H1 (cell line): ENCODE data around the gene PRKCH. TPM values are rescaled to one million over a fixed set of nuclear protein-coding genes. Genes with fewer than 3 reads are reported as not detected.

Experiments
- CTCF ChIA-PET: fragments of 300-600 bp; sonication (Branson Sonifier 250); formaldehyde crosslinking; loops from one replicate; lab custom pipeline; 2021; ENCODE audit not compliant: partially characterized antibody; lab: Charles Lee
- POLR2A ChIA-PET: fragments of 300-600 bp; sonication (Branson Sonifier 250); formaldehyde crosslinking; loops from one replicate; lab custom pipeline; 2021; ENCODE audit warnings: inconsistent platforms; ENCODE audit not compliant: partially characterized antibody; lab: Charles Lee
- DNase-seq, 2 experiments: peaks; one replicate each; pipeline versions ENCODE4 v3.0.0 to v3.0.0-alpha.2; 2010 to 2022; ENCODE audit warnings: low spot score in 2 of 2, low read depth in 1 of 2, mixed read lengths in 1 of 2
- FAIRE-seq: peaks from 2 replicates; lab custom pipeline; 2011; peaks lifted over from hg19 to GRCh38; lab: Jason Lieb, UNC
- H2AFZ ChIP-seq: 2 replicates; pipeline ENCODE4 v1.8.1; 2012; ENCODE audit warnings: low read length, inconsistent platforms
- H2AK5ac ChIP-seq: 2 replicates; pipeline ENCODE4 v1.6.1; 2013; ENCODE audit warnings: low read depth, low read length
- H2BK120ac ChIP-seq: replicated peaks from 2 replicates; pipeline ENCODE3; 2013; ENCODE audit warnings: low read depth, low read length, inconsistent platforms
- H2BK12ac ChIP-seq: 2 replicates; pipeline ENCODE4 v1.6.1; 2013; ENCODE audit warnings: low read depth, low read length
- H2BK15ac ChIP-seq: 2 replicates; pipeline ENCODE4 v1.6.1; 2013; ENCODE audit warnings: low read length
- H2BK20ac ChIP-seq: 2 replicates; pipeline ENCODE4 v1.6.1; 2013; ENCODE audit warnings: low read length
- H2BK5ac ChIP-seq: 2 replicates; pipeline ENCODE4 v1.6.1; 2013; ENCODE audit warnings: low read depth, low read length
- H3K14ac ChIP-seq: 2 replicates; pipeline ENCODE4 v1.6.1; 2013; ENCODE audit warnings: inconsistent platforms; ENCODE audit not compliant: insufficient read length
- H3K18ac ChIP-seq: 2 replicates; pipeline ENCODE4 v1.6.1; 2013; ENCODE audit warnings: low read length; ENCODE audit errors: extremely low read depth
- H3K23ac ChIP-seq: 2 replicates; pipeline ENCODE4 v1.6.1; 2013; ENCODE audit warnings: inconsistent platforms; ENCODE audit not compliant: insufficient read length
- H3K23me2 ChIP-seq: 2 replicates; pipeline ENCODE4 v1.6.1; 2013; ENCODE audit warnings: low read depth, low read length
- H3K27ac ChIP-seq: 2 replicates; pipeline ENCODE4 v1.6.1; 2011; ENCODE audit warnings: low read depth, low read length, inconsistent platforms
- H3K27me3 ChIP-seq, 4 experiments: replicated peaks in 1 of 4; 1 replicate in 1 of 4; 2 replicates in 3 of 4; pipeline versions ENCODE4 v1.6.1 to v1.8.1; 2011 to 2013; ENCODE audit warnings: low read length in 3 of 4, mild to moderate bottlenecking in 3 of 4, inconsistent platforms in 2 of 4, mixed read lengths in 2 of 4, moderate library complexity in 1 of 4; ENCODE audit not compliant: control insufficient read depth in 3 of 4, insufficient read depth in 3 of 4; ENCODE audit errors: extremely low read depth in 1 of 4
- H3K36me3 ChIP-seq, 4 experiments: 2 replicates each; pipeline versions ENCODE4 v1.6.1 to v1.8.1; 2011 to 2013; ENCODE audit warnings: mild to moderate bottlenecking in 4 of 4, low read length in 3 of 4, moderate library complexity in 2 of 4, control low read depth in 1 of 4, inconsistent platforms in 1 of 4; ENCODE audit not compliant: insufficient read depth in 4 of 4, control insufficient read depth in 2 of 4
- H3K4ac ChIP-seq: replicated peaks from 2 replicates; pipeline ENCODE3; 2013; ENCODE audit warnings: low read length, low read depth, mixed read lengths, inconsistent platforms; ENCODE audit not compliant: insufficient read length
- H3K4me1 ChIP-seq, 4 experiments: replicated peaks in 1 of 4; 1 replicate in 1 of 4; 2 replicates in 3 of 4; pipeline versions ENCODE4 v1.6.1 to v1.8.1; 2011 to 2013; ENCODE audit warnings: low read length in 3 of 4, inconsistent platforms in 2 of 4, mixed read lengths in 1 of 4; ENCODE audit not compliant: insufficient read depth in 4 of 4, control insufficient read depth in 3 of 4
- H3K4me2 ChIP-seq, 2 experiments: 2 replicates each; pipeline versions ENCODE4 v1.6.1 to v1.8.1; 2011 to 2013; ENCODE audit warnings: low read depth in 2 of 2, low read length in 2 of 2, control low read depth in 1 of 2, inconsistent platforms in 1 of 2, mild to moderate bottlenecking in 1 of 2; ENCODE audit not compliant: insufficient read depth in 1 of 2
- H3K4me3 ChIP-seq, 4 experiments: fragments of 200-600, 300-600 bp in 1 of 4; sonication (generic), shearing (Covaris generic), sonication (Bioruptor Twin) in 1 of 4; 2 replicates each; pipeline versions ENCODE4 v1.5.1 to v1.8.1; 2011 to 2016; ENCODE audit warnings: low read length in 4 of 4, low read depth in 3 of 4, control low read depth in 2 of 4, inconsistent platforms in 2 of 4, mild to moderate bottlenecking in 2 of 4, mixed read lengths in 1 of 4, moderate library complexity in 1 of 4; ENCODE audit not compliant: insufficient read depth in 2 of 4; ENCODE audit errors: extremely low read depth in 1 of 4
- H3K56ac ChIP-seq: replicated peaks from 2 replicates; pipeline ENCODE3; 2013; ENCODE audit warnings: low read depth, mild to moderate bottlenecking, mixed read lengths, low read length, inconsistent platforms; ENCODE audit not compliant: insufficient read length
- H3K79me1 ChIP-seq: 2 replicates; pipeline ENCODE4 v1.6.1; 2013; ENCODE audit warnings: low read depth, low read length, control low read depth
- H3K79me2 ChIP-seq, 2 experiments: 2 replicates each; pipeline versions ENCODE4 v1.6.1 to v1.8.1; 2012 to 2013; ENCODE audit warnings: low read length in 2 of 2, mild to moderate bottlenecking in 2 of 2, inconsistent platforms in 1 of 2; ENCODE audit not compliant: insufficient read depth in 2 of 2, control insufficient read depth in 1 of 2
- H3K9ac ChIP-seq, 4 experiments: replicated peaks in 1 of 4; 1 replicate in 1 of 4; 2 replicates in 3 of 4; pipeline versions ENCODE4 v1.6.1 to v1.8.1; 2011 to 2013; ENCODE audit warnings: low read depth in 3 of 4, low read length in 3 of 4, control low read depth in 2 of 4, mild to moderate bottlenecking in 2 of 4, moderate library complexity in 2 of 4, inconsistent platforms in 1 of 4; ENCODE audit errors: extremely low read depth in 1 of 4
- H3K9me3 ChIP-seq, 2 experiments: 2 replicates each; pipeline versions ENCODE4 v1.6.1 to v1.8.1; 2012 to 2013; ENCODE audit warnings: mild to moderate bottlenecking in 2 of 2, moderate library complexity in 2 of 2, control low read depth in 1 of 2, inconsistent platforms in 1 of 2, low read depth in 1 of 2, low read length in 1 of 2, mixed read lengths in 1 of 2; ENCODE audit not compliant: insufficient read depth in 2 of 2
- H4K20me1 ChIP-seq, 2 experiments: replicated peaks in 1 of 2; 2 replicates each; pipeline versions ENCODE3 to v1.8.1; 2011 to 2013; ENCODE audit warnings: inconsistent platforms in 2 of 2, low read length in 2 of 2, mild to moderate bottlenecking in 1 of 2; ENCODE audit not compliant: insufficient read depth in 2 of 2, control insufficient read depth in 1 of 2
- H4K5ac ChIP-seq: 2 replicates; pipeline ENCODE4 v1.6.1; 2013; ENCODE audit warnings: low read length, low read depth, mixed read lengths, inconsistent platforms; ENCODE audit not compliant: insufficient read length
- H4K8ac ChIP-seq: 2 replicates; pipeline ENCODE4 v1.8.0; 2013; ENCODE audit warnings: mild to moderate bottlenecking, moderate library complexity, low read length, inconsistent platforms; ENCODE audit not compliant: insufficient read depth; ENCODE audit errors: extremely low read depth
- H4K91ac ChIP-seq: replicated peaks from 2 replicates; pipeline ENCODE3; 2013; ENCODE audit warnings: low read length, mixed read lengths, inconsistent platforms; ENCODE audit not compliant: insufficient read length
- CBX5 ChIP-seq: fragments of 300-800, 300-1000 bp; sonication (generic); IDR thresholded peaks from 2 replicates; pipeline ENCODE4 v1.7.1; 2016; ENCODE audit warnings: antibody characterized with exemption, low read length, low read depth
- EZH2 ChIP-seq: fragments of 200-600 bp; sonication (generic); IDR thresholded peaks from 2 replicates; pipeline ENCODE4 v1.7.1; 2012; ENCODE audit warnings: low read depth, mild to moderate bottlenecking, moderate library complexity, low read length, inconsistent platforms; ENCODE audit not compliant: severe bottlenecking
- GABPA ChIP-seq: IDR thresholded peaks from 2 replicates; pipeline ENCODE4 v1.6.1; 2011; ENCODE audit warnings: mild to moderate bottlenecking, low read length, moderate library complexity, borderline replicate concordance; ENCODE audit not compliant: insufficient read depth
- GTF2F1 ChIP-seq: IDR thresholded peaks from 2 replicates; pipeline ENCODE4 v1.6.1; 2012; ENCODE audit warnings: low read depth, low read length, improper control_type of control experiment, borderline replicate concordance
- HDAC2 ChIP-seq, 2 experiments: fragments of 300-600 bp in 1 of 2; sonication (generic) in 1 of 2; IDR thresholded peaks; 2 replicates each; pipeline ENCODE4 v1.6.1; 2011 to 2012; ENCODE audit warnings: low read depth in 2 of 2, low read length in 2 of 2, mild to moderate bottlenecking in 2 of 2, moderate library complexity in 2 of 2, borderline replicate concordance in 1 of 2, inconsistent platforms in 1 of 2
- JUN ChIP-seq: IDR thresholded peaks from 2 replicates; pipeline ENCODE4 v1.6.1; 2011; ENCODE audit warnings: low read depth, mild to moderate bottlenecking, improper control_type of control experiment, low read length
- MAFK ChIP-seq: IDR thresholded peaks from 2 replicates; pipeline ENCODE4 v1.6.1; 2012; ENCODE audit warnings: low read depth, mild to moderate bottlenecking, improper control_type of control experiment, low read length
- POLR2A ChIP-seq, 2 experiments: IDR thresholded peaks; 1 replicate in 1 of 2; 2 replicates in 1 of 2; pipeline ENCODE4 v1.6.1; 2011; ENCODE audit warnings: low read depth in 2 of 2, low read length in 2 of 2, mild to moderate bottlenecking in 2 of 2; ENCODE audit errors: control extremely low read depth in 1 of 2
- RAD21 ChIP-seq, 2 experiments: IDR thresholded peaks in 1 of 2; conservative IDR thresholded peaks in 1 of 2; 2 replicates each; pipeline ENCODE4 v1.6.1; 2011; ENCODE audit warnings: low read depth in 2 of 2, low read length in 2 of 2, improper control_type of control experiment in 1 of 2, inconsistent platforms in 1 of 2, mild to moderate bottlenecking in 1 of 2, moderate library complexity in 1 of 2
- RFX5 ChIP-seq: IDR thresholded peaks from 2 replicates; pipeline ENCODE4 v1.6.1; 2011; ENCODE audit warnings: low read depth, low read length, improper control_type of control experiment, borderline replicate concordance
- SUZ12 ChIP-seq: fragments of 200-600 bp; sonication (generic); IDR thresholded peaks from 2 replicates; pipeline ENCODE4 v1.6.1; 2012; ENCODE audit warnings: mild to moderate bottlenecking, inconsistent platforms, low read length, moderate library complexity, mixed read lengths
- YY1 ChIP-seq: IDR thresholded peaks from 2 replicates; pipeline ENCODE4 v1.6.1; 2011; ENCODE audit warnings: low read depth, mild to moderate bottlenecking, low read length
- ZNF274 ChIP-seq: IDR thresholded peaks from 2 replicates; pipeline ENCODE4 v1.7.0; 2012; ENCODE audit warnings: low read length, borderline replicate concordance; ENCODE audit errors: extremely low read depth
- WGBS, 2 experiments: shearing (Covaris generic) in 1 of 2; methylation state at CpG; one replicate each; pipeline versions ENCODE4 v1.1.6 to v1.1.7; 2013 to 2015; ENCODE audit warnings: low lambda C conversion rate in 2 of 2, mixed read lengths in 2 of 2, inconsistent platforms in 1 of 2, low coverage in 1 of 2, missing lambda C conversion rate in 1 of 2; ENCODE audit not compliant: insufficient replicate concordance in 2 of 2, insufficient coverage in 1 of 2, insufficient read length in 1 of 2; ENCODE audit errors: extremely low coverage in 1 of 2, missing lambda C conversion rate in 1 of 2; 5-methylcytosine and 5-hydroxymethylcytosine counted together
- polyA plus RNA-seq, 7 experiments: library from polyadenylated mRNA; depleted of rRNA in 3 of 7; stranded (reverse) in 5 of 7; unstranded in 2 of 7; fragments of >200 nt in 5 of 7; fragments of 200-250 nt in 2 of 7; gene quantifications; 1 replicate in 5 of 7; 2 replicates in 1 of 7; 4 replicates in 1 of 7; pipeline versions ENCODE4 v1.2.1 to v1.2.3, GENCODE V29; 2011 to 2013; ENCODE audit warnings: missing spikeins in 2 of 7, mixed read lengths in 2 of 7
- total RNA-seq: library from RNA; stranded (reverse); fragmentation: NEBNext Ultra II Directional; extraction: Animal tissue kit (Norgen Biotek cat#: 25700); gene quantifications from 2 replicates; pipeline ENCODE4 v1.2.1, GENCODE V29; 2021

Gene PRKCH
- total and polyA plus RNA-seq, 2 of the 8 experiments (the other 6 are each of a cell fraction or from before 2014, with no cell fraction given): 6.4 to 7.0 TPM

DNA sequence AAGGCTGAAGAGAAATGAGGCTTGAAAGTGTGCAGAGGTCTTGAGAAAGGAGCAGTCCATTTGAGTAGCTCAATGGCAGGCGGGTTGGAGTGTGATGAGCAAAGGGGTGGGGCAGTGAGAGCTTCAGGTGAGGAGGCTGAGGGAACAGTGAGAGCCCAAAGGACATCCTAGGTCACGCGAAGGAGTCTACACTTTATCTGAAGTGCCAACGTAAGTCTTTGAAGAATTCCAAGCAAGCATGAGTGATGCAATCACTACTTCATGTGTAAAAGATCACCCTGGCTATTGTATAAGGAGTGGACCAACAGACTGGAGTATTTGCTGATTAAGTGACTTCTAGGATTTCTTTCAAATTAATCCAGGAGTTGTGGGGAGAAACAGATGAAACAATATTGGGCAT is 214.1 kb downstream of the PRKCH start:
- H3K79me1 ChIP-seq: no peaks in the 10 kb centered on the region
- H2BK15ac ChIP-seq: peak overlapping the region; percentile 73; the same call in 1 of the 2 replicates
- H2BK20ac ChIP-seq: 0 out of 2 replicates have a peak overlapping the region, but pooled peaks have one; percentile 3
- peaks cover 5 to 13% (median 11%) of the 10 kb centered on the region in 4 experiments; a peak in 5 of 7 replicates for H3K4me1 ChIP-seq
- no peak overlapping the region for H2BK120ac ChIP-seq
- H2AK5ac ChIP-seq: peak overlapping the region; percentile 45; the same call in 1 of the 2 replicates
- no peak for DNase-seq
- H3K23ac ChIP-seq: no peak overlapping the region
- no peak overlapping the region for H3K27ac ChIP-seq
- no peaks in the 10 kb centered on the region for H3K27me3 ChIP-seq
- no peak overlapping the region for H2AFZ ChIP-seq
- ChIA-PET POLR2A (interaction anchor here (0.9 to 1.5 kb wide), 3 partner anchors 16 to 74 kb away, joined by 3 read pairs; no protein-coding TSS in a partner anchor), CTCF (interaction anchor here (1.2 to 1.6 kb wide), 5 partner anchors 25 to 302 kb away, joined by 3 to 6 read pairs (median 4); no protein-coding TSS in a partner anchor)
- H3K14ac ChIP-seq: no peak overlapping the region
- H4K20me1 ChIP-seq: no peaks in the 10 kb centered on the region
- no peak overlapping the region for H3K4me2 ChIP-seq
- H3K56ac ChIP-seq: no peak overlapping the region
- no peak overlapping the region for H3K18ac ChIP-seq
- H4K8ac ChIP-seq: no peak overlapping the region
- H3K79me2 ChIP-seq: no peaks in the 10 kb centered on the region
- no peaks in the 10 kb centered on the region for H3K9me3 ChIP-seq
- peak overlapping the region; percentile 51; the same call in 1 of the 2 replicates for H2BK12ac ChIP-seq
- no peaks in the 10 kb centered on the region for H3K36me3 ChIP-seq
- no peak overlapping the region for H3K4ac ChIP-seq
- no peaks in the 10 kb centered on the region for H3K23me2 ChIP-seq
- 90% methylated on average over 4 of the region's 4 CpGs; no CpG with 5 or more reads in 1 of the 2 experiments for WGBS, 2 experiments
- no peak overlapping the region for H3K4me3 ChIP-seq
- no peak overlapping the region for H4K91ac ChIP-seq
- H4K5ac ChIP-seq: no peak overlapping the region
- H3K9ac ChIP-seq: no peak overlapping the region
- FAIRE-seq: no peak
- H2BK5ac ChIP-seq: peak overlapping the region; percentile 18; the same call in 1 of the 2 replicates
- no peak for TF ChIP-seq RFX5
- no peak for TF ChIP-seq MAFK
- no peak for TF ChIP-seq HDAC2 (IDR thresholded peaks at IDR 0.05; ENCODE audit: borderline replicate concordance in 1 of 2, low read depth in 2 of 2, low read length in 2 of 2)
- no peak for TF ChIP-seq JUN
- TF ChIP-seq SUZ12: no peak
- no peak for TF ChIP-seq GTF2F1
- TF ChIP-seq ZNF274: no peak
- TF ChIP-seq RAD21 (IDR thresholded peaks at IDR 0.05 in 1 of 2, conservative IDR thresholded peaks at IDR 0.05 in 1 of 2; ENCODE audit: low read depth in 2 of 2, low read length in 2 of 2): no peak
- TF ChIP-seq CBX5: no peak
- no peak for TF ChIP-seq POLR2A (IDR thresholded peaks at IDR 0.05; ENCODE audit: control extremely low read depth in 1 of 2, low read depth in 2 of 2, low read length in 2 of 2)
- no peak for TF ChIP-seq YY1
- no peak for TF ChIP-seq EZH2
- TF ChIP-seq GABPA: no peak
